OCI-LY1 (cell line): ENCODE measurements around the gene EXOSC10.

Source experiments
- H2AFZ ChIP-seq: fragments of 200-600 bp; sonication (generic), shearing (Covaris generic); 2 replicates; pipeline ENCODE4 v1.6.0; 2014; ENCODE audit warnings: antibody characterized with exemption, mild to moderate bottlenecking, low read length
- H3F3A ChIP-seq: fragments of 200-600 bp; sonication (generic), shearing (Covaris generic); 2 replicates; pipeline ENCODE4 v1.6.0; 2014; ENCODE audit warnings: mild to moderate bottlenecking, antibody characterized with exemption, low read length, moderate library complexity; ENCODE audit not compliant: insufficient read depth
- H3K27ac ChIP-seq: fragments of 200-600 bp; sonication (generic); 2 replicates; pipeline ENCODE4 v1.5.1; 2014; ENCODE audit warnings: low read length, mixed run types, mild to moderate bottlenecking, low read depth; ENCODE audit not compliant: poor library complexity, severe bottlenecking
- H3K27me3 ChIP-seq: fragments of 200-600 bp; sonication (generic); 2 replicates; pipeline ENCODE4 v1.6.0; 2014; ENCODE audit warnings: antibody characterized with exemption, mild to moderate bottlenecking, low read length, moderate library complexity; ENCODE audit not compliant: insufficient read depth
- H3K36me3 ChIP-seq: fragments of 200-600 bp; sonication (generic); 2 replicates; pipeline ENCODE4 v1.6.1; 2014; ENCODE audit warnings: mild to moderate bottlenecking, antibody characterized with exemption, low read length, moderate library complexity, mixed read lengths; ENCODE audit not compliant: insufficient read depth
- H3K4me1 ChIP-seq: fragments of 200-600 bp; sonication (generic); 2 replicates; pipeline ENCODE4 v1.5.1; 2014; ENCODE audit warnings: mild to moderate bottlenecking, low read length, moderate library complexity; ENCODE audit not compliant: insufficient read depth, severe bottlenecking
- H3K4me2 ChIP-seq: fragments of 200-600 bp; sonication (generic), shearing (Covaris generic); 2 replicates; pipeline ENCODE4 v1.6.1; 2014; ENCODE audit warnings: low read length
- H3K4me3 ChIP-seq: fragments of 200-600 bp; sonication (generic); 2 replicates; pipeline ENCODE4 v1.5.1; 2014; ENCODE audit warnings: low read length, low read depth, mild to moderate bottlenecking, mixed read lengths; ENCODE audit not compliant: poor library complexity, severe bottlenecking
- H3K79me2 ChIP-seq: fragments of 200-600 bp; shearing (Covaris generic); 2 replicates; pipeline ENCODE4 v1.6.1; 2016; ENCODE audit warnings: mixed run types, low read length, mixed read lengths; ENCODE audit not compliant: insufficient read depth
- H3K9ac ChIP-seq: fragments of 200-600 bp; sonication (generic), shearing (Covaris generic); 2 replicates; pipeline ENCODE4 v1.6.1; 2014; ENCODE audit warnings: mild to moderate bottlenecking, low read length, mixed read lengths
- H3K9me2 ChIP-seq: fragments of 200-600 bp; sonication (generic), shearing (Covaris generic); 2 replicates; pipeline ENCODE4 v1.6.1; 2014; ENCODE audit warnings: low read depth, mild to moderate bottlenecking, low read length, mixed read lengths
- H3K9me3 ChIP-seq: fragments of 200-600 bp; shearing (Covaris generic); 2 replicates; pipeline ENCODE4 v1.6.1; 2014; ENCODE audit warnings: low read length, mixed read lengths
- H4K20me1 ChIP-seq: fragments of 200-600 bp; sonication (generic), shearing (Covaris generic); 2 replicates; pipeline ENCODE4 v1.6.0; 2016; ENCODE audit warnings: mild to moderate bottlenecking, low read length; ENCODE audit not compliant: insufficient read depth
- EZH2 ChIP-seq: fragments of 200-600 bp; sonication (generic), shearing (Covaris generic); IDR thresholded peaks from 2 replicates; pipeline ENCODE4 v1.8.0; 2017; ENCODE audit warnings: borderline replicate concordance, mixed run types, mild to moderate bottlenecking, antibody characterized with exemption, low read length, moderate library complexity, mixed read lengths
- TF ChIP-seq, protein P1 (sequence below): fragments of 200-600 bp; sonication (generic), shearing (Covaris generic); IDR thresholded peaks from 2 replicates; pipeline ENCODE4 v1.5.1; 2017; ENCODE audit warnings: mild to moderate bottlenecking, antibody characterized with exemption, low read length, moderate library complexity, mixed read lengths

EXOSC10 gene

GRCh38 chr1:11134898-11135266, 35.2 kb upstream of the EXOSC10 start:
- Histone ChIP-seq H3K27ac (no peak overlapping the region), H3K9ac (no peak overlapping the region), H3K4me3 (no peak overlapping the region), H4K20me1 (no peaks in the 10 kb centered on the region), H3K4me1 (no peaks in the 10 kb centered on the region), H3K4me2 (no peak overlapping the region), H3F3A (no peaks in the 10 kb centered on the region), H2AFZ (no peak overlapping the region), H3K9me2 (no peaks in the 10 kb centered on the region), H3K36me3 (peaks cover 81% of the 10 kb centered on the region; the same call in 1 of the 2 replicates), H3K9me3 (no peaks in the 10 kb centered on the region), H3K79me2 (no peaks in the 10 kb centered on the region), H3K27me3 (no peaks in the 10 kb centered on the region)
- TF ChIP-seq, protein P1, sequence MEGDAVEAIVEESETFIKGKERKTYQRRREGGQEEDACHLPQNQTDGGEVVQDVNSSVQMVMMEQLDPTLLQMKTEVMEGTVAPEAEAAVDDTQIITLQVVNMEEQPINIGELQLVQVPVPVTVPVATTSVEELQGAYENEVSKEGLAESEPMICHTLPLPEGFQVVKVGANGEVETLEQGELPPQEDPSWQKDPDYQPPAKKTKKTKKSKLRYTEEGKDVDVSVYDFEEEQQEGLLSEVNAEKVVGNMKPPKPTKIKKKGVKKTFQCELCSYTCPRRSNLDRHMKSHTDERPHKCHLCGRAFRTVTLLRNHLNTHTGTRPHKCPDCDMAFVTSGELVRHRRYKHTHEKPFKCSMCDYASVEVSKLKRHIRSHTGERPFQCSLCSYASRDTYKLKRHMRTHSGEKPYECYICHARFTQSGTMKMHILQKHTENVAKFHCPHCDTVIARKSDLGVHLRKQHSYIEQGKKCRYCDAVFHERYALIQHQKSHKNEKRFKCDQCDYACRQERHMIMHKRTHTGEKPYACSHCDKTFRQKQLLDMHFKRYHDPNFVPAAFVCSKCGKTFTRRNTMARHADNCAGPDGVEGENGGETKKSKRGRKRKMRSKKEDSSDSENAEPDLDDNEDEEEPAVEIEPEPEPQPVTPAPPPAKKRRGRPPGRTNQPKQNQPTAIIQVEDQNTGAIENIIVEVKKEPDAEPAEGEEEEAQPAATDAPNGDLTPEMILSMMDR, result no peak
- TF ChIP-seq EZH2, result no peak

GRCh38 chr1:11134251-11134897, 34.7 kb upstream of the EXOSC10 start:
- no peak overlapping the region for H3K4me2 ChIP-seq
- H2AFZ ChIP-seq, result no peak overlapping the region
- no peak overlapping the region for H3K4me3 ChIP-seq
- no peaks in the 10 kb centered on the region for H3F3A ChIP-seq
- H3K27ac ChIP-seq, result no peak overlapping the region
- peaks cover 82% of the 10 kb centered on the region for H3K36me3 ChIP-seq
- H3K9ac ChIP-seq, result no peak overlapping the region
- no peaks in the 10 kb centered on the region for H3K27me3 ChIP-seq
- no peaks in the 10 kb centered on the region for H3K9me3 ChIP-seq
- H3K4me1 ChIP-seq, result no peaks in the 10 kb centered on the region
- no peaks in the 10 kb centered on the region for H4K20me1 ChIP-seq
- H3K9me2 ChIP-seq, result no peaks in the 10 kb centered on the region
- no peaks in the 10 kb centered on the region for H3K79me2 ChIP-seq
- no peak for TF ChIP-seq EZH2
- TF ChIP-seq, protein P1, result no peak

DNA sequence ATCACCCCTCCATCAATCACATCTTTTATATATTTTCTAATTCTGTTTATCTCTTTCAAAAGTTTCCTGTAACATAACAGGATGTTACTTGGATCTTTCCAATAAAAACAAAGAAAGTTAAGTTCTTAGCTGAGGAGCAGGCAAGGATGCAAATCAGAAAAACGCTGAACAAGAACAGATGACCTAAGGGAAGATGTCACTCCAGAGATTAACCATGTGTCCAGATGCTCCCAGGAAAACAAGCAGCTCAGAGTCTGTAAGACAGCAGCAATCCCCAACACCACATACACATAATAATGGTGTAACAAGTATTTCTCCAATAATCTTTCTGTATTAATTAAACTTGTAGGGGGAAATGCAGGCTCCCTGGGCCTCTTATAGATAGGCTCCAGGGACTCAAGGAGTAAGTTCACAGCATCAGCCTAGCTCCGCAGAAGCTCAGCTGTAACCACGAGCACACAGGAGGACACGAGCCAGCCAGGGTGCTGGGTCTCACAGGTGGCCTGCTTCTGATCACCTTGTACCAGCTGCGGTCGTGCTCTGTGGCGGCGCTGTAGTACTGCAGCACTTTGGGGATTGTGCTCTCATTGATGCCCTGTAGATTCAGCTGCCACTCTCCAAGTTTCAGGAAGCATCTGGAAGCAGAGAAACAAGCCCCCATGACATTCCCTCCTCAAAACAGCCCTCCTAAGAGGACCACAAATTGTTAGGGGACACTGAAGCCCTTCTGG, 33.1 kb upstream of the EXOSC10 start:
- Histone ChIP-seq H3K9ac (no peak overlapping the region), H3K4me2 (no peak overlapping the region), H3K9me3 (no peaks in the 10 kb centered on the region), H4K20me1 (no peaks in the 10 kb centered on the region), H2AFZ (no peak overlapping the region), H3K9me2 (no peaks in the 10 kb centered on the region), H3K27ac (no peak overlapping the region), H3F3A (no peaks in the 10 kb centered on the region), H3K36me3 (peaks cover 82% of the 10 kb centered on the region), H3K4me3 (no peak overlapping the region), H3K27me3 (no peaks in the 10 kb centered on the region), H3K79me2 (no peaks in the 10 kb centered on the region), H3K4me1 (no peaks in the 10 kb centered on the region)
- TF ChIP-seq, protein P1, result no peak
- TF ChIP-seq EZH2, result no peak
